Activated B cell treated with CpG ODN at 0.5 μM for 24 hours (primary cell): Measurements from ENCODE around the gene OR8U1. TPM values are rescaled to one million over a fixed set of nuclear protein-coding genes. Genes with fewer than 3 reads are reported as not detected.

Source experiments
- ATAC-seq: fragments of 200-7000 bp; cut with Tn5 transposase; one replicate; pipeline ENCODE4 v1.10.0; 2021; ENCODE audit warnings: low read depth, mild to moderate bottlenecking, moderate library complexity
- CTCF ChIA-PET: fragments of 350-600 bp; sonication (Branson Sonifier 250); formaldehyde crosslinking; loops from one replicate; lab custom pipeline; 2021; ENCODE audit warnings: antibody characterized with exemption; lab: Charles Lee
- POLR2A ChIA-PET: fragments of 350-600 bp; sonication (Branson Sonifier 250); formaldehyde crosslinking; loops from one replicate; lab custom pipeline; 2021; ENCODE audit warnings: antibody characterized with exemption; lab: Charles Lee
- DNase-seq: peaks from one replicate; pipeline ENCODE4 v3.0.0; 2022
- H3K27ac Mint-ChIP-seq: one replicate; pipeline ENCODE4 v1.8.0; 2020; ENCODE audit warnings: mixed read lengths
- H3K27me3 Mint-ChIP-seq: one replicate; pipeline ENCODE4 v1.8.0; 2021; ENCODE audit warnings: mixed read lengths
- H3K36me3 Mint-ChIP-seq: one replicate; pipeline ENCODE4 v1.8.0; 2021; ENCODE audit warnings: low read depth, mixed read lengths
- H3K4me1 Mint-ChIP-seq: one replicate; pipeline ENCODE4 v1.8.0; 2021; ENCODE audit warnings: mixed read lengths
- H3K4me3 Mint-ChIP-seq: one replicate; pipeline ENCODE4 v1.8.0; 2020; ENCODE audit warnings: mild to moderate bottlenecking, mixed read lengths
- H3K9me3 Mint-ChIP-seq: one replicate; pipeline ENCODE4 v1.8.0; 2020; ENCODE audit warnings: mixed read lengths
- CTCF ChIP-seq: fragments of 200-600 bp; IDR thresholded peaks from one replicate; pipeline ENCODE4 v1.8.0; 2022; ENCODE audit warnings: antibody characterized with exemption, mild to moderate bottlenecking
- intact Hi-C: fragments of 100-400 bp; cut with micrococcal nuclease; formaldehyde crosslinking; loops from one replicate; pipeline ENCODE4 v1.15.1; 2024
- total RNA-seq: library from RNA; stranded (reverse); gene quantifications from 2 replicates; pipeline ENCODE4 v1.2.3, GENCODE V29; 2022

Gene OR8U1
- total RNA-seq = not detected in 2 replicates

GRCh38 chr11:56375324-56375723 lies at the start of gene OR8U1:
Gene OR8U1 (plus strand): TSS chr11:56375624. CDS start chr11:56375624, 0 bp downstream.
- CTCF ChIA-PET = no interaction called here
- POLR2A ChIA-PET = no interaction called here

GRCh38 chr11:56331861-56332491 lies 43.4 kb upstream of the OR8U1 start:
- CTCF ChIA-PET = no interaction called here
- intact Hi-C loops = no loop called here
- no peaks in the 10 kb centered on the region for H3K4me1 Mint-ChIP-seq
- H3K9me3 Mint-ChIP-seq = peaks cover 5% of the 10 kb centered on the region
- no peaks in the 10 kb centered on the region for H3K27me3 Mint-ChIP-seq
- no peak overlapping the region for H3K4me3 Mint-ChIP-seq
- TF ChIP-seq CTCF = no peak
- ATAC-seq (no peak), DNase-seq (no peak)
- POLR2A ChIA-PET = no interaction called here
- no peaks in the 10 kb centered on the region for H3K36me3 Mint-ChIP-seq
- no peak overlapping the region for H3K27ac Mint-ChIP-seq

More at GRCh38 chr11:56375324-56375723, at the start of gene OR8U1:
- no peak for TF ChIP-seq CTCF
- H3K36me3 Mint-ChIP-seq = no peaks in the 10 kb centered on the region
- H3K27ac Mint-ChIP-seq = no peak within 1 kb of the TSS
- no peak for DNase-seq
- intact Hi-C loops = no loop called here
- no peak for ATAC-seq
- peaks cover 11% of the 10 kb centered on the region for H3K9me3 Mint-ChIP-seq
- H3K4me3 Mint-ChIP-seq = no peak within 1 kb of the TSS
- H3K4me1 Mint-ChIP-seq = no peaks in the 10 kb centered on the region
- no peaks in the 10 kb centered on the region for H3K27me3 Mint-ChIP-seq

- no peaks in the 10 kb centered on the region for H3K4me1 Mint-ChIP-seq
- ChIA-PET CTCF (no interaction called here), POLR2A (no interaction called here)
- no peak for TF ChIP-seq CTCF
- ATAC-seq (no peak), DNase-seq (no peak)
- intact Hi-C loops = no loop called here
- no peak overlapping the region for H3K4me3 Mint-ChIP-seq
- peaks cover 9% of the 10 kb centered on the region for H3K9me3 Mint-ChIP-seq
- no peaks in the 10 kb centered on the region for H3K36me3 Mint-ChIP-seq
- no peak overlapping the region for H3K27ac Mint-ChIP-seq
- no peaks in the 10 kb centered on the region for H3K27me3 Mint-ChIP-seq
These were observed 42.3 kb upstream of the OR8U1 start for GRCh38 chr11:56333156-56333555.

GRCh38 chr11:56340289-56340688 lies 35.1 kb upstream of the OR8U1 start:
- H3K4me1 Mint-ChIP-seq = no peaks in the 10 kb centered on the region
- POLR2A ChIA-PET = no interaction called here
- intact Hi-C loops = no loop called here
- no peak overlapping the region for H3K27ac Mint-ChIP-seq
- ATAC-seq (no peak), DNase-seq (no peak)
- no peaks in the 10 kb centered on the region for H3K27me3 Mint-ChIP-seq
- no peaks in the 10 kb centered on the region for H3K36me3 Mint-ChIP-seq
- no peak for TF ChIP-seq CTCF
- H3K4me3 Mint-ChIP-seq = no peak overlapping the region
- CTCF ChIA-PET = no interaction called here
- peaks cover 27% of the 10 kb centered on the region for H3K9me3 Mint-ChIP-seq

GRCh38 chr11:56345739-56346138 lies 29.7 kb upstream of the OR8U1 start, which contains the start of gene OR8K1:
Gene OR8K1 (plus strand): TSS chr11:56346039. CDS start chr11:56346039, 0 bp downstream.
- no peaks in the 10 kb centered on the region for H3K27me3 Mint-ChIP-seq
- ChIA-PET POLR2A (no interaction called here), CTCF (no interaction called here)
- H3K4me1 Mint-ChIP-seq = no peaks in the 10 kb centered on the region
- no peak within 1 kb of the TSS for H3K4me3 Mint-ChIP-seq
- no peaks in the 10 kb centered on the region for H3K36me3 Mint-ChIP-seq
- DNase-seq (no peak), ATAC-seq (no peak)
- peaks cover 8% of the 10 kb centered on the region for H3K9me3 Mint-ChIP-seq
- intact Hi-C loops = no loop called here
- H3K27ac Mint-ChIP-seq = no peak within 1 kb of the TSS
- no peak for TF ChIP-seq CTCF
